ENCODE results near the gene SPPL2B.

DNA sequence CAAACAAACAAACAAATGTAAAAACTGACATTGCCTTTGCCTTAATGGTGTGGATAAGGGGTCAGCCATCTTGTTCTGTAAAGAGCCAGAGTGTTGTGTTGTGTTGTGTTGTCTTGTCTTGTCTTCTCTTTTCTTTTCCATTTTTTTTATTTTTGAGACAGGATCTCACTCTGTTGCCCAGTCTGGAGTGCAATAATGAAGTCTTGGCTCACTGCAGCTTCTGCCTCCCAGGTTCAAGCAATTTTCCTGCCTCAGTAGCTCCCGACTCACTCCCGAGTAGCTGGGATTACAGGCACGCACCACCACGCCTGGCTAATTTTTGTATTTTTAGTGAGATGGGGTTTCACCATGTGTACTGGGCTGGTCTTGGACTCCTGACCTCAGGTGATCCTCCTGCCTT is 71.1 kb downstream of the SPPL2B start:
- TF ChIP-seq FOXA1 (IDR thresholded peaks at IDR 0.05) (no peak), HDGF (IDR thresholded peaks at IDR 0.05; ENCODE audit: borderline replicate concordance) (no peak), ARNT (IDR thresholded peaks at IDR 0.05) (no peak), SUZ12 (IDR thresholded peaks at IDR 0.05) (no peak), FOXM1 (IDR thresholded peaks at IDR 0.05; ENCODE audit: borderline replicate concordance) (no peak), ZNF384 (IDR thresholded peaks at IDR 0.05) (no peak), SP1 (IDR thresholded peaks at IDR 0.05) (no peak), TARDBP (IDR thresholded peaks at IDR 0.05) (no peak), ELF4 (IDR thresholded peaks at IDR 0.05) (no peak)
